HEK293 (cell line): Measurements from ENCODE around the gene AOC3.

Experiments
- CTCF ChIP-seq: fragments of 450-650 bp; formaldehyde crosslinking; IDR thresholded peaks from 2 replicates; pipeline ENCODE4 v1.5.1; 2016; ENCODE audit warnings: missing biosample characterization, missing genetic modification characterization
- EGR2 ChIP-seq: fragments of 450-650 bp; formaldehyde crosslinking; IDR thresholded peaks from 2 replicates; pipeline ENCODE4 v1.5.1; 2016; ENCODE audit warnings: low read depth, missing biosample characterization, missing genetic modification characterization
- PRDM6 ChIP-seq: fragments of 450-650 bp; formaldehyde crosslinking; IDR thresholded peaks from 2 replicates; pipeline ENCODE4 v1.5.1; 2017; ENCODE audit warnings: missing biosample characterization, missing genetic modification characterization
- ZNF211 ChIP-seq: fragments of 450-650 bp; formaldehyde crosslinking; IDR thresholded peaks from 2 replicates; pipeline ENCODE4 v1.5.1; 2016; ENCODE audit warnings: low read depth, missing biosample characterization, missing genetic modification characterization
- ZNF280C ChIP-seq: fragments of 450-650 bp; formaldehyde crosslinking; IDR thresholded peaks from 2 replicates; pipeline ENCODE4 v1.5.1; 2016; ENCODE audit warnings: missing biosample characterization, missing genetic modification characterization
- ZNF530 ChIP-seq: fragments of 450-650 bp; formaldehyde crosslinking; IDR thresholded peaks from 2 replicates; pipeline ENCODE4 v1.5.1; 2016; ENCODE audit warnings: low read depth, missing biosample characterization, missing genetic modification characterization

- no peak for TF ChIP-seq CTCF (tag by site-specific recombination)
- no peak for TF ChIP-seq EGR2 (tag by site-specific recombination)
- no peak for TF ChIP-seq ZNF280C (tag by site-specific recombination)
- no peak for TF ChIP-seq PRDM6 (tag by site-specific recombination)
- no peak for TF ChIP-seq ZNF211
- no peak for TF ChIP-seq ZNF530
These were observed 42.4 kb downstream of the AOC3 start for GRCh38 chr17:42893359-42893758.
